Testis (tissue), 3 donors: ENCODE measurements around the gene SETD1A. TPM values are rescaled to one million over a fixed set of nuclear protein-coding genes. Genes with fewer than 3 reads are reported as not detected.

Experiments
- DNase-seq: peaks from one replicate; pipeline ENCODE4 v3.0.0-alpha.2; 2019
- H3K27ac ChIP-seq, 2 donors: fragments of 200-600 bp; sonication (generic); one replicate each; pipeline ENCODE4 v1.5.1; 2019
- H3K27me3 ChIP-seq: fragments of 200-600 bp; sonication (generic); one replicate; pipeline ENCODE4 v1.5.1; 2019
- H3K36me3 ChIP-seq: fragments of 200-600 bp; sonication (generic); one replicate; pipeline ENCODE4 v1.5.1; 2017; ENCODE audit warnings: low read depth; ENCODE audit errors: missing control alignments
- H3K4me1 ChIP-seq: fragments of 200-600 bp; sonication (generic); one replicate; pipeline ENCODE4 v1.5.1; 2019
- H3K4me3 ChIP-seq, 2 donors: fragments of 200-600 bp; sonication (generic); one replicate each; pipeline ENCODE4 v1.5.1; 2017 to 2019
- H3K9me3 ChIP-seq: fragments of 200-600 bp; sonication (generic); one replicate; pipeline ENCODE4 v1.5.1; 2017
- CTCF ChIP-seq, 3 experiments: fragments of 450-650 bp in 2 of 3; fragments of 200-600 bp in 1 of 3; sonication (generic) in 1 of 3; IDR thresholded peaks; one replicate each; pipeline ENCODE4 v1.5.1; 2016 to 2019; ENCODE audit warnings: antibody characterized with exemption in 3 of 3, mild to moderate bottlenecking in 2 of 3, moderate library complexity in 1 of 3
- POLR2A ChIP-seq: fragments of 450-650 bp; IDR thresholded peaks from one replicate; pipeline ENCODE4 v1.6.1; 2017; ENCODE audit warnings: antibody characterized with exemption, mild to moderate bottlenecking, moderate library complexity
- WGBS, 2 donors: methylation state at CpG; one replicate each; pipeline ENCODE4 v1.1.5; 2018; 5-methylcytosine and 5-hydroxymethylcytosine counted together
- intact Hi-C: fragments of 100-400 bp; cut with DNase I; formaldehyde crosslinking; loops from one replicate; pipeline ENCODE4 v1.15.1; 2023; ENCODE audit warnings: low total_unique reads
- polyA plus RNA-seq: library from polyadenylated mRNA; stranded (reverse); fragments of 350-450 nt; fragmentation: Illumina TruSeq; extraction: RNeasy Lipid Tissue Mini Kit (QIAGEN cat#74804); gene quantifications from one replicate; pipeline ENCODE4 v1.2.3, GENCODE V29; 2014; ENCODE audit warnings: low read depth, low replicate concordance; ENCODE audit not compliant: insufficient read depth
- total RNA-seq, 2 donors: library from RNA; depleted of rRNA; stranded (reverse); fragments of >200 nt; gene quantifications; one replicate each; pipeline ENCODE4 v1.2.3, GENCODE V29; 2016

SETD1A gene
- total and polyA plus RNA-seq, 3 donors from 2014 or later = 41.4 to 45.8 (median 45.7) TPM

DNA sequence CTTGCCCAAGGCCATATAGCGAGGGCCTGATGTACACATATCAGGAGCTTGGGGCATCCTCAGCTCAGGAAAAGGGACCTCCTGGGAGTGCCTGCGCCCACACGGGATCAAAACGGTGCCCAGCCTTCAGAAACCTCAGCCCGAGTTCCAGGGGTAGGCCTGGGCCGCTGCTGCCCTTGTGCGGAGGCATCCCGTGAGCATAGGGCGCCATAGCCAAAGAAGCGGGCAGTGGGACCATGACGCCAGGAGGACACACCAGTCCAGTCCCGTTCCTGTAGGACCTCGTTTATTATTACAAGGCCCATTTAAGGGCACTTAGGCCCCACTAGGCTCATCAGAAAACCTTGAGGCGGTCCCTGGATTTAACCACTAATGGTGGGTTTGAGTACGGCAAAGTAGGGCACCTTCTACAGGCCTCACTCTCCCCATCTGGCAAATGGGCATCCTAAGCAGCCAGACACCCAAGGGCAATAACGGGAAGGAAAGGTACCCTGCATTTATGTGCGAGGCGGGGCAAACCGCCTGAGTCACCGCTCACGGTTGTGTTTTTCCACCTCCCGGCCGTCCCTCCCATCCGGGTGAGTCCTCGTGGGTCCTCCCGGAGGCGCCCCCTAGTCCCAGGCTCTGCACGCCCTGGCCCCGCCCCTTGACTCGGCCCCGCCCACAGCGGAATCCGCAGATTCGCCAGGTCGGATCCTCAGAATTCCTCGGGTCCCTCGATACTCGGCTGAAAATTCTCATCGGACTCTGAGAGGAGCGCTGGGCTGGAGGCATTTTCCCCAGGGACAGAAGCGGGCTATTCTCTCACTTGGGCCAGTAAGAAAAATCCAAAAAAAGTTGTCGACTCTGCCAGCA lies 726 bp upstream of the SETD1A start:
- WGBS, 2 donors = 25 to 29% methylated on average over 18 to 41 of the region's 42 CpGs
- peaks cover 20% of the 10 kb centered on the region for H3K4me1 ChIP-seq
- intact Hi-C loops = no loop called here

DNA sequence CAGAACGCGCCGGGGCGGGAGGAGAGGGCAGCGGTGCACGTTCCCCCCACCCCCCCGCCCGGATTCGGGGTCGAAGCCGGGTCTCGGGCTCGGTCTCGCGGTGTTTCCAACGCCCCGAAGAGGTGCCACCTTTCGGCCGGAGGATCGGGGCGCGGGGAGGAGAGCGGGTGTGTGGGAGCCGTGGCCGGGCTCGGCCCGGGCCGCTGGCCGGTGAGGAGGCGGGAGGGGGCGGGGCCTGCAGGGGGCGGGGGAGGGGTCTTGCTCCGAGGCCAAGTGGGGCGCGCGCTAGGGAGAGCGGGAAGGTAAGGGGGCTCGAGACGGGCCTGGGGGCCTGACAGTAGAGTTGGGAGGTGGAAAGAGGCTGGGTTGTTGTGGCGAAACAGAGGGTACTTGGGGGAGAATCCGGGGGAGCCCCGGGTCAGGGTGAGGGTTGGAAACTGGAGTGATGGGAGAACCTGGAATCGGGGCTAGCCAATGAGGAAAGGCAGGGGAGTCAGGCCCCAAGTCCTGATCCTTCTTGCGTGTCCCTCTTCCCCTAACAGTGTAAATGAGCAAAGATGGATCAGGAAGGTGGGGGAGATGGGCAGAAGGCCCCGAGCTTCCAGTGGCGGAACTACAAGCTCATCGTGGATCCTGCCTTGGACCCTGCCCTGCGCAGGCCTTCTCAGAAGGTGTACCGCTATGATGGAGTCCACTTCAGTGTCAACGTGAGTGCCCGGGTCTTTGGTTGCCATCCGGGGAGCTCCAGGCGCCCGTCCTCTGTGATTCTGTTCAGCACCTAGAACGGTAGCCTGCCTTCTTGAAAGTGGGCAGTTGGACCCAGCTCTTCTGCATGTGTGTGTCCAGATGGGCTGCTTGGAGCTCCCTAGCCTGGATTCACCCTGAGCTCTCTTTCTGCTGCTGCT lies 873 bp downstream of the SETD1A start:
- Histone ChIP-seq H3K9me3 (no peaks in the 10 kb centered on the region), H3K4me3 (peak overlapping the region; percentile 87 to 98), H3K4me1 (peaks cover 14% of the 10 kb centered on the region), H3K27ac (peak overlapping the region; percentile 96 to 97), H3K27me3 (no peaks in the 10 kb centered on the region), H3K36me3 (no peaks in the 10 kb centered on the region)
- 10 to 15% methylated on average over 19 to 24 of the region's 55 CpGs for WGBS, 2 donors
- TF ChIP-seq CTCF (IDR thresholded peaks at IDR 0.05) (no peak), POLR2A (no peak)
- DNase-seq = peak; percentile 67
- intact Hi-C loops = no loop called here

More for the DNA sequence above, 726 bp upstream of the SETD1A start:
- no peaks in the 10 kb centered on the region for H3K27me3 ChIP-seq
- DNase-seq = peak; percentile 78
- H3K27ac ChIP-seq = peak overlapping the region; percentile 96 to 97
- H3K4me3 ChIP-seq = peak overlapping the region; percentile 87 to 98
- no peaks in the 10 kb centered on the region for H3K36me3 ChIP-seq
- no peaks in the 10 kb centered on the region for H3K9me3 ChIP-seq
- TF ChIP-seq POLR2A = no peak
- peak in 1 of 3 experiments; percentile 8 for TF ChIP-seq CTCF (IDR thresholded peaks at IDR 0.05)

- no peaks in the 10 kb centered on the region for H3K36me3 ChIP-seq
- no peaks in the 10 kb centered on the region for H3K27me3 ChIP-seq
- no peak for DNase-seq
- H3K4me3 ChIP-seq = no peak overlapping the region
- TF ChIP-seq CTCF (IDR thresholded peaks at IDR 0.05) = no peak
- H3K27ac ChIP-seq = no peak overlapping the region
- WGBS, 2 donors = 92 to 93% methylated on average over 11 of the region's 11 CpGs
- peaks cover 8% of the 10 kb centered on the region for H3K4me1 ChIP-seq
- intact Hi-C loops = no loop called here
- no peaks in the 10 kb centered on the region for H3K9me3 ChIP-seq
Observed at GRCh38 chr16:30961384-30961783, 3.8 kb downstream of the SETD1A start.

DNA sequence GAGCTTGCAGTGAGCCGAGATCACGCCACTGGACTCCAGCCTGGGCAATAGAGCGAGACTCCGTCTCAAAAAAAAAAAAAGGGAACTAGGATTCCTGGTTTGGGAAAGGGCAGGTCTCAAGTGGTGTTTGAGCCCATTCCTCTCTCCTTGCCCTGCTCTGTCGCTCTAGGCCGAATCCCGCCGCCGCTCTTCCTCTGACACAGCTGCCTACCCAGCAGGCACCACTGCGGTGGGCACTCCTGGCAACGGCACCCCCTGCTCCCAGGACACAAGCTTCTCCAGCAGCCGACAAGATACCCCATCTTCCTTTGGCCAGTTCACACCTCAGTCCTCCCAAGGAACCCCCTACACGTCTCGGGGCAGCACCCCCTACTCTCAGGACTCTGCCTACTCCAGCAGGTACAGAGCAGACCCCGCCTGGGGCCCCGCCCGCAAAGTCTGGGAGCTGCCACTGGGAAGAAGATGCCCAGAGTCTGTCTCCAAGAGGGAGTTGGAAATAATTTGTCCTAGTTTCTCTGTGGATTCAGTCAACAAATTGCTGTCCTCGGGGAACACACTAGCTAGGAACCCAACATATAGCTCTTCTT lies 6.5 kb downstream of the SETD1A start:
- TF ChIP-seq CTCF (IDR thresholded peaks at IDR 0.05) (no peak), POLR2A (no peak)
- WGBS, 2 donors = 90 to 91% methylated on average over 16 to 18 of the region's 18 CpGs
- H3K4me1 ChIP-seq = peaks cover 1% of the 10 kb centered on the region
- no peaks in the 10 kb centered on the region for H3K36me3 ChIP-seq
- H3K27me3 ChIP-seq = no peaks in the 10 kb centered on the region
- intact Hi-C loops = no loop called here
- H3K27ac ChIP-seq = no peak overlapping the region
- no peaks in the 10 kb centered on the region for H3K9me3 ChIP-seq
- DNase-seq = no peak
- H3K4me3 ChIP-seq = no peak overlapping the region
